GM18498 (cell line): Measurements from ENCODE around the gene ORC4.
A peak's percentile ranks its signal among the peaks of the same experiment; 100 is the strongest.

Experiments used
- ATAC-seq: cut with Tn5 transposase; IDR thresholded peaks from one replicate; pipeline ENCODE4 v1.9.1; 2021; ENCODE audit warnings: mild to moderate bottlenecking, moderate library complexity; ENCODE audit not compliant: unreplicated experiment

ORC4 gene

GRCh38 chr2:148020111-148021058 is at the start of gene ORC4:
ORC4 (minus strand) TSS chr2:148020737; CDS start chr2:147975958, 44,779 bp downstream.
- peak; percentile 82 for ATAC-seq

- no peak for ATAC-seq
Observed at GRCh38 chr2:148067801-148068200, 47.3 kb upstream of the ORC4 start.

DNA sequence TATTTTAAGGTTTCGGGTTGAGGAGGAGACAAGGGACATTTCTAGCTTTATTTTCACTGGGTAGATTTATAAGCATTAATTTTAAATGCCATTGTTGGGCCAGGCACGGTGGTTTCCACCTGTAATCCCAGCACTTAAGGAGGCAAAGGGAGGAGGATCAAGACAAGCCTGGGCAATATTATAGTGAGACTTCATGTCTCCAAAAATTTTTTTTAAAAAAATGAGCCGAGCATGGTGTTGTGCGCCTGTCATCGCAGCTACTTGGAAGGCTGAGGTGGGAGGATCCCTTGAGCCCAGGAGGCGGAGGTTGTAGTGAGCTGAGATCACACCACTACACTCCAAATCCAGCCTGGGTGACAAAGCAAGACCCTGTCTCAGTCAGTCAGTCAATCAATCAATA is 45.4 kb upstream of the ORC4 start:
- ATAC-seq = no peak

DNA sequence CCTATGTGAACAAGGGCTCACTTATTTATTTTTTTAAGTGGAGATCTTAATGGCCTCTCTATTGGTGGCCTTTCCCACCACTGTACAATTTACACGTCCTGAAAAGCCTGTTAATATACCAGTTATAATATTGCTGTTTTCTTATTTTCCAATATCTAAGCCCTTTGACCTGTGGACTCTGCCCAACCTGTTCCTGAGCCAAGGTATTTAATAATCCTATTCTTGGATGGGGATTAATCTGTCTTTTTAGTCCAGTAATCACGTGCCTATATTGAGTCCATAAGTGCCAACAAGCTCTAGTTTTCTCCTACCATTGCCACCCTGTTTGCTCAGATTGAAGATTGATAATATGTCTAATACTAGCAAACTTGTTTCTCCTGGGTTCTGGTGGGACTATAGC is 43.1 kb upstream of the ORC4 start:
- no peak for ATAC-seq

DNA sequence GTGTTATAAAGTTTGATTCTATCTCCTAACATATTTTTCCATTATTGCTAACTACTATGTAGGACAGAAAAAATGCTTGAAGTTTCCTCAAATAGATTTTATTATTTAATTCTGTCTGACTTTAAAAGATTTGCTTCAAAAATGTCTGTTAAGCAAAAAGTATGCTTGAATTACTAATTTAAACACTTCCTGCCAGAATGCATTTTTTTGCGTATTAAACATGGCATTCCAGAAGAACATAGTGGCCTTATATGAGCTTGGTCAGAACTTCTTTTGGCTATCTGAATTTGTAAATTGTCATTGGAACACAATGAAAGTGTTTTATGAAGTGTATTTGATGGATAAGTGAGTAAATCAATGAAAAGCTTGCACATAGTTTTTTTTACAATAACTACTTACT is 38.1 kb upstream of the ORC4 start:
- no peak for ATAC-seq

DNA sequence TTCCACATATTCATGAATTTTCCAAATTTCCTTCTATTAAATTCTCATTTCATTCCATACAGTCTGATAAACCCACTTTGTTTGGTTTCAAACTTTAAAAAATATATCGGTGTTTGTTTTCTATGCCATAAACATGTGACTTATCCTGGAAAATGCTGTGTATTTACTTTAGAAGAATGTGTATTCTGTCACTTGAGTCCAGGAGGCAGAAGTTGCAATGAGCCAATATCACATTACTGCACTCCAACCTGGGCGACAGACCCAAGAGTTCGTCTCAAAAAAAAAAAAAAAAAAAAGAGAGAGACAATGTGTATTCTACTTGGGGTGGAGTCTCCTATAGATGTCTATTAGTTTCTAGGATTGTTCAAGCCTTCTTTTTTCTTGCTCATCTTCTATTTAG is 32.1 kb upstream of the ORC4 start:
- no peak for ATAC-seq

- ATAC-seq = peak; percentile 9
Observed at GRCh38 chr2:148049284-148049683, 28.7 kb upstream of the ORC4 start.

DNA sequence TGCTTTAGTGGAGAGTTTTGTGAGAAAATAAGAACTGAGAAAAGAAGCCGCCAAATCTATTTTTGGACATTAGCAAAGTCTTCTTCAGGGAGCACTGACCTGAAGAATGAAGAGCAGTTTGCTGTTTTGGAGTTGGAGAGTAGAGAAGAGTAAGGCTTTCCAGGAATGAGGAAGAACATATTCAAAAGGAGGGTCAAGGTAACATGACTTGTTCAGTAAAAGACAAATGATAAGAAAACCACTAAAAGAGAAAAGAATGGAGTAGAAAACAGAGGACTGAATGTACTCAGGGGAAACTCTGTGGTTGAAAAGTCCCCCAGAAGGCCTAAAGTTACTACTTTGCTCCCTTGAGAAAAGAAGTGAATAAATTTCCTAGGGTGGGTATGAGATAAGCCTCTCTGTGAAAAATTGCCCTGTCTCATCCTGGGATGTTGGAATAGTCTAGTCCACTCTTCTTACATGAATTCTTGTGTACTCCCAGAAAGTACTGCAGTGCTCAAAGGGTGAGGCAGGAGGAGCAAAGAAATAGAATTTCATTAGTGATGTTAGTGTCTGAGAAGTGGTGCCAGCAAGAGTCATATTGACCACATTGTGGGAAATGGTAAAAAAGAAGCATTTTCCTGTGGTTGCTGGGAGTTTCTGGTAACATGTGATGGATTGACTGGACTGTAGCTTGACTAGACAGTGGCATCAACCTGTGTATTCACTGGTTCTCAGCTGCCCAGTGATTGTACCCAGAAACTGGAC is 28.1 kb upstream of the ORC4 start:
- peak; percentile 69 for ATAC-seq

GRCh38 chr2:148046802-148047201 is 26.3 kb upstream of the ORC4 start:
- ATAC-seq = no peak

GRCh38 chr2:148044322-148044721 is 23.8 kb upstream of the ORC4 start:
- ATAC-seq = no peak

- ATAC-seq = peak; percentile 84
Observed at GRCh38 chr2:148042219-148042618, 21.7 kb upstream of the ORC4 start.

DNA sequence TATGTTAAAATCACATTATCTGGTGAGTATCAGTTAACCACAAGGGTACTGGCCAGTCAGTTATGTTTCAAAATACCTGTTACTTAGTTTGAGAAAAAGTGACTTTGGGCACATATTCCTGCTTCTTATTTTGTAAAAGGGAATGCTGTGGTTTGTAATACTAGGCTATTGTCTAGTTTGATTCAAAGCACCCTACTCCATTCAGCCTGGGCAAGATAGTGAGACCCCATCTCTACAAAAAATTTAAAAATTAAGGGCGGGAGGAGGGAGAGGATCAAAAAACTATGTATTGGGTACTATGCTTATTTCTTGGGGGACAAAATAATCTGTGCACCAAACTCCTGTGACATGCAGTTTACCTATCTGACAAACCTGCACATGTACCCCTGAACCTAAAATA is 19.2 kb upstream of the ORC4 start:
- no peak for ATAC-seq

GRCh38 chr2:148032215-148032614 is 11.7 kb upstream of the ORC4 start:
- no peak for ATAC-seq

DNA sequence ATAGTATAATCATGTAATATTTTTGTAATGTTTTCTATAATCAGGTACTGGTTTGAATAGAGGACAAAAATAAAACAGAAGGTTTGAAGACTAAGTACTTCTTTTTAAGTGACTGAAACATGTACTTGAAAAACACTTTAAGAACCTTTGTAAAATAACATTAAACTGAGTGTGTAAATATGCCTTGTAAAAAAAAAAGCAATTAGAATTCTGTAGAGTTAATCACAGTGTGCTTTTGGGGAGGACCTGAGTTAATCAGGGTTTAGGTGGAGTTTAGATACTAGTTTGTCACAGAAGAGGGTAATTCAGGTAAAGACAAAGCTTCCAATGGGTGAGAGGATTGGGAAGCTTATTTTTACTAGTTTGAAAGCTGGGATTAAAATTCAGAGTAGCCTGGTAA is 10.6 kb upstream of the ORC4 start:
- ATAC-seq = no peak

GRCh38 chr2:148028781-148029180 is 8.2 kb upstream of the ORC4 start:
- no peak for ATAC-seq

DNA sequence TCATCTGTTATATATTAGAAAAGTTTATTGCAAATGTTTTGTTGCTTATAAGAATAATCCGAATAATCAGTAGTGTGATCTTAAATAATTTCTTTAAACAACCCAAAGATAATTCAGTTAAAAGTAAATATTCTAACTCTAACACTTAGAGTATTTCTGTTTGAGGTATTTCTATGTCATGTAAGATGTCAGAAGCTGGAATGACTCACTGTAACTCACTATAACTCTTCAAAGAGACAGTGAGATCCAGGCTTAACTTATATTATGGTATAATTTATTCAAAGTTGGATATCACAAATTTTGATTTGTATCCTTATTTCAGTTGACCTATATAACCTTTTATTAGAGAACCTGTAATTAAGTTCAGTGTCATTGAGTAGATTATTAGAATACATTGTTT is 7.3 kb upstream of the ORC4 start:
- no peak for ATAC-seq

DNA sequence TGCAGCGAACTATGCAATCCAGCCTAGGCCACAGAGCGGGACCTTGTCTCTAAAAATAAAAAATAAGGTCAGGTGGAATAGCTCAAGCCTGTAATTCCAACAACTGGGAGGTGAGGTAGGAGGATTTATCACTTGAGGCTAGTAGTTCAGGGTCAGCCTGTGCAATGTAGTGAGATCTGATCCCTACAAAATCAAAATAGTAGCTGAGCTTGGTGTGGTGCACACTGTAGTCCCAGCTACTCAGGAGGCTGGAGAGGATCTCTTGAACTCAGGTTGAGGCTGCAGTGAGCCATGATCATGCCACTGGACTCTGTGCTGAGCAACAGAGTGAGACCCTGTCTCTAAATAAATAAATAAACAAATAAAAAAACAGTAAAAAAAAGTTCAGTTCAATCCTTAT is 6.0 kb upstream of the ORC4 start:
- ATAC-seq = no peak

GRCh38 chr2:148023861-148024260 is 3.3 kb upstream of the ORC4 start:
- ATAC-seq = peak; percentile 37

DNA sequence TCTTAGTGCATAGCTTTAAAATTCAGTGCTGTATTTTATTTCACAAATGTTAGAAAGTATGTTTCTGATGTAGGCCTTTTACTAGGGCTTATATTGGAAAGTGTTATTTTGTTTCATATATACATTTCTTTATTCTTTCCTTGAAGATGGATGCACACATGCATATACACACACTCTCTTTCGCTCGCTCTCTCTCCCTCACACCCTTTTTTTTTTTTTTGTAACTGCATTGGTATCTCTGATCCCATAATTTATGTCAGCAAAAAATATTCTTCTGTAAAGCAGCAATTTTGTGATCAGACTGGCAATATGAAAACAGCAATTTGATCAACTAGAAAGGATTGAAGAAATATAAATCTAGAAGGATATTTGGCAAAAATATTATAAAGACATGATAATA is 2.3 kb upstream of the ORC4 start:
- no peak for ATAC-seq

GRCh38 chr2:148022351-148022750 is 1.8 kb upstream of the ORC4 start:
- ATAC-seq = no peak

GRCh38 chr2:148021886-148022285 is 1.3 kb upstream of the ORC4 start:
- ATAC-seq = no peak
